ENCODE results near the gene RBMS1. TPM values are rescaled to one million over a fixed set of nuclear protein-coding genes. Genes with fewer than 3 reads are reported as not detected.

The RBMS1 gene
- total RNA-seq, 1 donor from 2014 or later = 51.1 TPM

DNA sequence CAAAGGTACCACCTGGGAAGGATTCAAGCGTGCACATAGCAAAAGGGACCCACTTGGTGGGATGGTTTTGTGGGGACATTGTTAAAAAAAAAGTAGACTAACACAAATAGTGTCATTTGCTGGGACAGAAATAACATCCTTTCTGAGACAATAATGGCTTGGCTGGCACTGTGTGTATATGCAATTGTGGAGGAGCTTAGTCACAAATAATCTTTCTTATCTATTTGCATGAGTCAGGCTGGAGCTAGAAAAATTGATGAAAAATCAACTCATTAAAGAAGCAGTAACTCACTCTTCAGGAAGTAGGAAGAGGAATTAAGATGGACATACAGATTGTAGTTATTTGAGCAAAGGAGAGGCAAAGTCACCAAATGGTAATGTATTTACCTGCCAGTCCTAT lies 264.0 kb downstream of the RBMS1 start:
- intact Hi-C loops (cut with DNase I) = loop anchor here (5.0 kb wide), 1 partner anchor 38 kb away; no protein-coding TSS in a partner anchor
- no peak for TF ChIP-seq CTCF (IDR thresholded peaks at IDR 0.05)
- no peak for DNase-seq (ENCODE audit: low spot score in 2 of 2)
- peaks cover 3 to 8% of the 10 kb centered on the region in 2 donors for H3K4me1 ChIP-seq
- H3K9me3 ChIP-seq = no peaks in the 10 kb centered on the region
- no peaks in the 10 kb centered on the region for H3K36me3 ChIP-seq
- H3K4me3 ChIP-seq = no peak overlapping the region
- no peaks in the 10 kb centered on the region for H3K27me3 ChIP-seq
- peak overlapping the region in 1 of 2 donors; percentile 48 for H3K27ac ChIP-seq

DNA sequence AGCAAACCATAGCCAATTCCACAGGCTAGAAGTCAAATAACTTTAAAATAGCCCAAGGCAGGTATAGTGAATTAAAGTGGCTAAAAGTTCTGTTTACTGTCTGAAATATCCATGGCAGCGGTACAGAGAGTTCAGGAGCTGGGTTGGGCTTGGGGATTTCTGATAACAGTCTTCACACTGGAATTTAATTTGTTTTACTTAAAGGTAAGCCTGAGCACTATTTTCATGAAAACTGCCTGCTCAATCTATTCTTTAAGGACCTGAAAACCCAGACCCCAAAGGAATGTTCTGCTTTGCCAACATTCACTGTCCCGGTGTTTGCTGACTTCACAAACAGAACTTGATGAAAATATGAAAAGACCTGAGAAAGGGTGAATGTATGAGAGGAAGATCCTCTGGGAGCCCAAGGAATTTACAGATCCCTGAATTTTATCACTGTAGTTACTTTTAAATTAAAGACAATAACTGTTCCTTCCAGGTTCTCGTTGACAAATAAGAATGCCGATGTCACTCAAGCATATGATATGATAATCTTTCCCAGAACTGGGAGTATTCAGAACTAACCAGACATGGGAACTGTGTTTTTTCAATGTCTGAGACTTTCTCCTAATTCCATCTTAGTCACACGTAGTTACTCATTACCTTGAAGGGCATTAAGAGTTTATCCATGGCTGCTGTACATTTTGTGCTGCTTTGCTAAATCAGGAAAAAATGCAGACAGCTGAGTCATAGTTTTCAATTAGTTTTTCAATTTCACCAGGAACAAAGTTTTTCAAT lies 265.3 kb downstream of the RBMS1 start:
- Histone ChIP-seq H3K27ac (peak overlapping the region; percentile 32 to 53), H3K36me3 (no peaks in the 10 kb centered on the region), H3K9me3 (no peaks in the 10 kb centered on the region), H3K4me3 (no peak overlapping the region), H3K4me1 (peaks cover 3 to 8% of the 10 kb centered on the region in 2 donors), H3K27me3 (no peaks in the 10 kb centered on the region)
- intact Hi-C loops (cut with DNase I) = loop anchor here (5.0 kb wide), 1 partner anchor 39 kb away; no protein-coding TSS in a partner anchor
- TF ChIP-seq CTCF (IDR thresholded peaks at IDR 0.05) = no peak
- DNase-seq (ENCODE audit: low spot score in 2 of 2) = no peak

GRCh38 chr2:160227293-160227915 lies 266.2 kb downstream of the RBMS1 start:
- no peaks in the 10 kb centered on the region for H3K27me3 ChIP-seq
- no peaks in the 10 kb centered on the region for H3K9me3 ChIP-seq
- H3K36me3 ChIP-seq = no peaks in the 10 kb centered on the region
- intact Hi-C loops (cut with DNase I) = loop anchor here (5.0 kb wide), 1 partner anchor 40 kb away; no protein-coding TSS in a partner anchor
- no peak overlapping the region for H3K4me3 ChIP-seq
- peak overlapping the region in 1 of 2 donors; percentile 53 for H3K27ac ChIP-seq
- DNase-seq (ENCODE audit: low spot score in 2 of 2) = no peak
- H3K4me1 ChIP-seq = peaks cover 3 to 8% of the 10 kb centered on the region in 2 donors
- no peak for TF ChIP-seq CTCF (IDR thresholded peaks at IDR 0.05)

GRCh38 chr2:160226367-160226766 lies 267.2 kb downstream of the RBMS1 start:
- H3K27ac ChIP-seq = no peak overlapping the region
- H3K4me3 ChIP-seq = no peak overlapping the region
- H3K4me1 ChIP-seq = peaks cover 3 to 8% of the 10 kb centered on the region in 2 donors
- H3K36me3 ChIP-seq = no peaks in the 10 kb centered on the region
- no peak for TF ChIP-seq CTCF (IDR thresholded peaks at IDR 0.05)
- intact Hi-C loops (cut with DNase I) = loop anchor here (5.0 kb wide), 1 partner anchor 41 kb away; no protein-coding TSS in a partner anchor
- H3K27me3 ChIP-seq = no peaks in the 10 kb centered on the region
- no peak for DNase-seq (ENCODE audit: low spot score in 2 of 2)
- H3K9me3 ChIP-seq = no peaks in the 10 kb centered on the region

DNA sequence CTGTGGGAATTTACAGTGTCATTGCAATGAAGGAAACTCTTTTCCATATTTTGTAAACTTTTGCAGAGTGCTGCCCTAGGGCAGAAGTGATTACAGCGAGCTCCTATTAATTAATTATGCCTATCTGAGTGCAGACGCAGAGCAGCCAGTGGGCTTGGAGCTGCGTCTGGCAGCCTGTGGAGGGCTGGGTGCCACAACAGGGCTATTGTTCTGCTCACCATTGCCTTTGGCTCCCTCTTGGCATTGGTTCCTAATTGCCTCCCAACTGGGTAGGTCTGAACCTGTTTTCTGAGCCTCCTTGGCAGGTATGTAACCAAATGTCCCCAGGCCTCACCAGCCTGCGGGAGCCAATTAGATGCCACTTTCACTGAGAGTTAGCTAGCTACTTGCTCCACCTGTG lies 267.9 kb downstream of the RBMS1 start:
- H3K27me3 ChIP-seq = no peaks in the 10 kb centered on the region
- no peak overlapping the region for H3K27ac ChIP-seq
- peaks cover 3 to 8% of the 10 kb centered on the region in 2 donors for H3K4me1 ChIP-seq
- no peak for TF ChIP-seq CTCF (IDR thresholded peaks at IDR 0.05)
- no peaks in the 10 kb centered on the region for H3K36me3 ChIP-seq
- no peak overlapping the region for H3K4me3 ChIP-seq
- intact Hi-C loops (cut with DNase I) = loop anchor here (5.0 kb wide), 1 partner anchor 42 kb away; no protein-coding TSS in a partner anchor
- no peak for DNase-seq (ENCODE audit: low spot score in 2 of 2)
- no peaks in the 10 kb centered on the region for H3K9me3 ChIP-seq
